ENCODE data around the gene SLC7A1. TPM values are rescaled to one million over a fixed set of nuclear protein-coding genes. Genes with fewer than 3 reads are reported as not detected.

The SLC7A1 gene
- total RNA-seq, 1 experiment from 2014 or later = 84.5 TPM

DNA sequence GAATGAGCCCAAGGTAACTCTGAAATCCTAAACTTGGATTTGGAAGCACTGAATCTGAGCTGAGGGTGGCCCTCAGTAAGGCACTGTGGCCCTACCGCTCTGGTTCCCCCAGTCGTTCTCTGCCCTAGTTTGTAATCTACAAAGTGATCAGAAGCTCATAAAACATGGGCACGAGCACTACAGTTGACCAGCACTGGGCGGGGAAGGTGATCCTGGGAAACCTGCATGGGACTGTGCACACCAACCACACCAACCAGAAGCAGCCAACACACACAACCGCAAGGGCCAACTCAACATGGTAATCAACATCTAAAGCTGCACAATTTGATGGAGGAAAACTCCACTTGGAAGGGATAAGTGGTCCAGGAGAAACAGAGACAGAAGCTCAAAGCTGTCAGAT lies 22.9 kb downstream of the SLC7A1 start (continued):
- TF ChIP-seq HMGA2 (CRISPR knock-in tag; IDR thresholded peaks at IDR 0.05) (no peak), RORB (CRISPR knock-in tag; IDR thresholded peaks at IDR 0.05) (no peak), ZNF317 (CRISPR knock-in tag; IDR thresholded peaks at IDR 0.05; ENCODE audit: borderline replicate concordance, low read depth) (no peak), EMX1 (CRISPR knock-in tag; IDR thresholded peaks at IDR 0.05) (no peak)
- TF ChIP-seq, protein P1, sequence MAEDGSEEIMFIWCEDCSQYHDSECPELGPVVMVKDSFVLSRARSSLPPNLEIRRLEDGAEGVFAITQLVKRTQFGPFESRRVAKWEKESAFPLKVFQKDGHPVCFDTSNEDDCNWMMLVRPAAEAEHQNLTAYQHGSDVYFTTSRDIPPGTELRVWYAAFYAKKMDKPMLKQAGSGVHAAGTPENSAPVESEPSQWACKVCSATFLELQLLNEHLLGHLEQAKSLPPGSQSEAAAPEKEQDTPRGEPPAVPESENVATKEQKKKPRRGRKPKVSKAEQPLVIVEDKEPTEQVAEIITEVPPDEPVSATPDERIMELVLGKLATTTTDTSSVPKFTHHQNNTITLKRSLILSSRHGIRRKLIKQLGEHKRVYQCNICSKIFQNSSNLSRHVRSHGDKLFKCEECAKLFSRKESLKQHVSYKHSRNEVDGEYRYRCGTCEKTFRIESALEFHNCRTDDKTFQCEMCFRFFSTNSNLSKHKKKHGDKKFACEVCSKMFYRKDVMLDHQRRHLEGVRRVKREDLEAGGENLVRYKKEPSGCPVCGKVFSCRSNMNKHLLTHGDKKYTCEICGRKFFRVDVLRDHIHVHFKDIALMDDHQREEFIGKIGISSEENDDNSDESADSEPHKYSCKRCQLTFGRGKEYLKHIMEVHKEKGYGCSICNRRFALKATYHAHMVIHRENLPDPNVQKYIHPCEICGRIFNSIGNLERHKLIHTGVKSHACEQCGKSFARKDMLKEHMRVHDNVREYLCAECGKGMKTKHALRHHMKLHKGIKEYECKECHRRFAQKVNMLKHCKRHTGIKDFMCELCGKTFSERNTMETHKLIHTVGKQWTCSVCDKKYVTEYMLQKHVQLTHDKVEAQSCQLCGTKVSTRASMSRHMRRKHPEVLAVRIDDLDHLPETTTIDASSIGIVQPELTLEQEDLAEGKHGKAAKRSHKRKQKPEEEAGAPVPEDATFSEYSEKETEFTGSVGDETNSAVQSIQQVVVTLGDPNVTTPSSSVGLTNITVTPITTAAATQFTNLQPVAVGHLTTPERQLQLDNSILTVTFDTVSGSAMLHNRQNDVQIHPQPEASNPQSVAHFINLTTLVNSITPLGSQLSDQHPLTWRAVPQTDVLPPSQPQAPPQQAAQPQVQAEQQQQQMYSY (CRISPR knock-in tag; IDR thresholded peaks at IDR 0.05) = no peak

DNA sequence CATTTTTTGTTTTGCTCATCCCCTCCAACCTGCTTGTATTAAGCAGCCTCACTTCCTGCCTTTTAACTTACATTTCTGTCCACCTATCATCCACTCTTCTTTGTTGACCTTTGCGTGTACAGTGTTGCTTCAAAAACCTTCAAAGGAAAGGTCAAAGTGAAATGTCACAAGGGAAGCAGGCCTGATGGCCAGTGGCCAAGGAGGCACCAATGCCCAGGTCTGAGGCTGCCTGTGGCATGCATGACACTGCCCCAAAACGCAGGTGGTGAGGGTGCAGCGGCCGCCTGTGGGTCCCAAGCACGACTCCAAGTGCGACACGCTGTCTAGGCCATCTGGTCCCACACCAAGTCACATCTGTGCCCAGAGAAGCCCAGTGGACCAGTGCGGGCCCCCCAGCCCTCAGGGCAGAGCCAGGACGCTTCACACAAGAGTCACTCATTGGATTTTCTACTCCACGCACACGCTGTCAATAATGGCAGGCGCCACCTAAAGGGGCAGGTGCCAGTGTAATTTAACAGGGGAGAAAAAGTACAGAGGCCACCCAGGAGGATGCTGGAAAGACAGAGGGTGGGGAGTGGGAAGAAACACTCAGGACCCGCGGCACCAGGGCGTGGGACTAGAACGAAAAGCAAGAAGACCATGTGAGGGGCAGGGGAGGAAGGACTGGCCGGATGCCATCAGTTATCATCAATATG lies 23.5 kb downstream of the SLC7A1 start:
- TF ChIP-seq, protein P2, sequence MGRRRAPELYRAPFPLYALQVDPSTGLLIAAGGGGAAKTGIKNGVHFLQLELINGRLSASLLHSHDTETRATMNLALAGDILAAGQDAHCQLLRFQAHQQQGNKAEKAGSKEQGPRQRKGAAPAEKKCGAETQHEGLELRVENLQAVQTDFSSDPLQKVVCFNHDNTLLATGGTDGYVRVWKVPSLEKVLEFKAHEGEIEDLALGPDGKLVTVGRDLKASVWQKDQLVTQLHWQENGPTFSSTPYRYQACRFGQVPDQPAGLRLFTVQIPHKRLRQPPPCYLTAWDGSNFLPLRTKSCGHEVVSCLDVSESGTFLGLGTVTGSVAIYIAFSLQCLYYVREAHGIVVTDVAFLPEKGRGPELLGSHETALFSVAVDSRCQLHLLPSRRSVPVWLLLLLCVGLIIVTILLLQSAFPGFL (CRISPR knock-in tag; IDR thresholded peaks at IDR 0.05; ENCODE audit: borderline replicate concordance) = no peak
- TF ChIP-seq, protein P3, sequence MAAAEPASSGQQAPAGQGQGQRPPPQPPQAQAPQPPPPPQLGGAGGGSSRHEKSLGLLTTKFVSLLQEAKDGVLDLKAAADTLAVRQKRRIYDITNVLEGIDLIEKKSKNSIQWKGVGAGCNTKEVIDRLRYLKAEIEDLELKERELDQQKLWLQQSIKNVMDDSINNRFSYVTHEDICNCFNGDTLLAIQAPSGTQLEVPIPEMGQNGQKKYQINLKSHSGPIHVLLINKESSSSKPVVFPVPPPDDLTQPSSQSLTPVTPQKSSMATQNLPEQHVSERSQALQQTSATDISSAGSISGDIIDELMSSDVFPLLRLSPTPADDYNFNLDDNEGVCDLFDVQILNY (CRISPR knock-in tag; IDR thresholded peaks at IDR 0.05) = no peak
- TF ChIP-seq, protein P4, sequence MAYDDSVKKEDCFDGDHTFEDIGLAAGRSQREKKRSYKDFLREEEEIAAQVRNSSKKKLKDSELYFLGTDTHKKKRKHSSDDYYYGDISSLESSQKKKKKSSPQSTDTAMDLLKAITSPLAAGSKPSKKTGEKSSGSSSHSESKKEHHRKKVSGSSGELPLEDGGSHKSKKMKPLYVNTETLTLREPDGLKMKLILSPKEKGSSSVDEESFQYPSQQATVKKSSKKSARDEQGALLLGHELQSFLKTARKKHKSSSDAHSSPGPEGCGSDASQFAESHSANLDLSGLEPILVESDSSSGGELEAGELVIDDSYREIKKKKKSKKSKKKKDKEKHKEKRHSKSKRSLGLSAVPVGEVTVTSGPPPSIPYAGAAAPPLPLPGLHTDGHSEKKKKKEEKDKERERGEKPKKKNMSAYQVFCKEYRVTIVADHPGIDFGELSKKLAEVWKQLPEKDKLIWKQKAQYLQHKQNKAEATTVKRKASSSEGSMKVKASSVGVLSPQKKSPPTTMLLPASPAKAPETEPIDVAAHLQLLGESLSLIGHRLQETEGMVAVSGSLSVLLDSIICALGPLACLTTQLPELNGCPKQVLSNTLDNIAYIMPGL (CRISPR knock-in tag; IDR thresholded peaks at IDR 0.05) = no peak
- TF ChIP-seq, protein P5, sequence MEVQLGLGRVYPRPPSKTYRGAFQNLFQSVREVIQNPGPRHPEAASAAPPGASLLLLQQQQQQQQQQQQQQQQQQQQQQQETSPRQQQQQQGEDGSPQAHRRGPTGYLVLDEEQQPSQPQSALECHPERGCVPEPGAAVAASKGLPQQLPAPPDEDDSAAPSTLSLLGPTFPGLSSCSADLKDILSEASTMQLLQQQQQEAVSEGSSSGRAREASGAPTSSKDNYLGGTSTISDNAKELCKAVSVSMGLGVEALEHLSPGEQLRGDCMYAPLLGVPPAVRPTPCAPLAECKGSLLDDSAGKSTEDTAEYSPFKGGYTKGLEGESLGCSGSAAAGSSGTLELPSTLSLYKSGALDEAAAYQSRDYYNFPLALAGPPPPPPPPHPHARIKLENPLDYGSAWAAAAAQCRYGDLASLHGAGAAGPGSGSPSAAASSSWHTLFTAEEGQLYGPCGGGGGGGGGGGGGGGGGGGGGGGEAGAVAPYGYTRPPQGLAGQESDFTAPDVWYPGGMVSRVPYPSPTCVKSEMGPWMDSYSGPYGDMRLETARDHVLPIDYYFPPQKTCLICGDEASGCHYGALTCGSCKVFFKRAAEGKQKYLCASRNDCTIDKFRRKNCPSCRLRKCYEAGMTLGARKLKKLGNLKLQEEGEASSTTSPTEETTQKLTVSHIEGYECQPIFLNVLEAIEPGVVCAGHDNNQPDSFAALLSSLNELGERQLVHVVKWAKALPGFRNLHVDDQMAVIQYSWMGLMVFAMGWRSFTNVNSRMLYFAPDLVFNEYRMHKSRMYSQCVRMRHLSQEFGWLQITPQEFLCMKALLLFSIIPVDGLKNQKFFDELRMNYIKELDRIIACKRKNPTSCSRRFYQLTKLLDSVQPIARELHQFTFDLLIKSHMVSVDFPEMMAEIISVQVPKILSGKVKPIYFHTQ (CRISPR knock-in tag; IDR thresholded peaks at IDR 0.05) = no peak
- TF ChIP-seq TEAD4 (CRISPR knock-in tag; IDR thresholded peaks at IDR 0.05) (no peak), ZNF671 (CRISPR knock-in tag; IDR thresholded peaks at IDR 0.05) (no peak), SP1 (CRISPR knock-in tag; conservative IDR thresholded peaks at IDR 0.05) (no peak), NFYB (CRISPR knock-in tag; conservative IDR thresholded peaks at IDR 0.05; ENCODE audit: low read depth) (no peak), NFE2L1 (CRISPR knock-in tag; IDR thresholded peaks at IDR 0.05) (no peak), CREB1 (CRISPR knock-in tag; IDR thresholded peaks at IDR 0.05) (no peak)
- TF ChIP-seq, protein P6, sequence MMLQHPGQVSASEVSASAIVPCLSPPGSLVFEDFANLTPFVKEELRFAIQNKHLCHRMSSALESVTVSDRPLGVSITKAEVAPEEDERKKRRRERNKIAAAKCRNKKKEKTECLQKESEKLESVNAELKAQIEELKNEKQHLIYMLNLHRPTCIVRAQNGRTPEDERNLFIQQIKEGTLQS (CRISPR knock-in tag; conservative IDR thresholded peaks at IDR 0.05) = no peak
- TF ChIP-seq, protein P7, sequence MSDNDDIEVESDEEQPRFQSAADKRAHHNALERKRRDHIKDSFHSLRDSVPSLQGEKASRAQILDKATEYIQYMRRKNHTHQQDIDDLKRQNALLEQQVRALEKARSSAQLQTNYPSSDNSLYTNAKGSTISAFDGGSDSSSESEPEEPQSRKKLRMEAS (CRISPR knock-in tag; IDR thresholded peaks at IDR 0.05) = no peak
- TF ChIP-seq, protein P8, sequence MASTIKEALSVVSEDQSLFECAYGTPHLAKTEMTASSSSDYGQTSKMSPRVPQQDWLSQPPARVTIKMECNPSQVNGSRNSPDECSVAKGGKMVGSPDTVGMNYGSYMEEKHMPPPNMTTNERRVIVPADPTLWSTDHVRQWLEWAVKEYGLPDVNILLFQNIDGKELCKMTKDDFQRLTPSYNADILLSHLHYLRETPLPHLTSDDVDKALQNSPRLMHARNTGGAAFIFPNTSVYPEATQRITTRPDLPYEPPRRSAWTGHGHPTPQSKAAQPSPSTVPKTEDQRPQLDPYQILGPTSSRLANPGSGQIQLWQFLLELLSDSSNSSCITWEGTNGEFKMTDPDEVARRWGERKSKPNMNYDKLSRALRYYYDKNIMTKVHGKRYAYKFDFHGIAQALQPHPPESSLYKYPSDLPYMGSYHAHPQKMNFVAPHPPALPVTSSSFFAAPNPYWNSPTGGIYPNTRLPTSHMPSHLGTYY (CRISPR knock-in tag; IDR thresholded peaks at IDR 0.05) = no peak
- Mint-ChIP-seq H3K4me3 (no peak overlapping the region), H3K9me3 (peaks cover 8% of the 10 kb centered on the region; the same call in 1 of the 2 replicates), H3K4me1 (peaks cover 59% of the 10 kb centered on the region), H3K27ac (peak overlapping the region; percentile 47; the same call in 1 of the 2 replicates), H3K36me3 (peaks cover 3% of the 10 kb centered on the region), H3K27me3 (ENCODE audit: low read depth) (no peaks in the 10 kb centered on the region)
- DNase-seq (ENCODE audit: low spot score) = no peak
- no peak for ATAC-seq
- ChIA-PET CTCF (no interaction called here), POLR2A (no interaction called here)

Measured in WTC11 (cell line).